ENCODE data around the gene KHDC4.

The KHDC4 gene

DNA sequence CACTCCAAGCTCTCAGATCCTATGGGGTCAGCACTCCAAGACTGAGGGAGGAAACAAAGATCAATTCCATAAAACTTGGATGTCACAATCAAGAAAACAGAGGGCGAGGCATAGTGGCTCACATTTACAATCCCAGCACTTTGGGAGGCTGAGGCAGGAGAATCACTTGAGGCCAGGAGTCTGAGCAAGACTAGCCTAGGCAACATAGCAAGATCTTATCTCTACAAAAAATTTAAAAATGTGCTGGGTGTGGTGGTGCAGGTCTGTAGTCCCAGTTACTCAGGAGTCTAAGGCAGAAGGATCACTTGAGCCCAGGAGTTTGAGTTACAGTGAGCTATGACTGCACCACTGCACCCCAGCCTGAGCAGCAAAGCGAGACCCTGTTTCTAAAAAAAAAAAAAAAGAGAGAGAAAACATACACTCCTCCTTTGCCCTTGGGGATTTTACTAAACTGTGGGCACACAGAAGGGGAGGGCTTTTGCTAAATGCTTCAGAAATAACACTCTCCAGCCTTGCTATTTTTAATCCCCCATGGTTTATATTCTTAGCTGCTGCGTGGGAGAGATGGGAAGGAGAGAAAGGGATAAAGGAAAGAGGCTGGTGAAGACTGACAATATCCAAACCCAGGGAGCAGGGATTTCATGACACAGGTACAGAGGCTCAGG is 26.0 kb upstream of the KHDC4 start:
- no peaks in the 10 kb centered on the region for H3K9me3 ChIP-seq (ENCODE audit: insufficient read depth, low read length)
- H3K9ac ChIP-seq (ENCODE audit: insufficient read length, low read depth): no peak overlapping the region
- TF ChIP-seq SUZ12 (IDR thresholded peaks at IDR 0.05; ENCODE audit: extremely low read depth, insufficient read depth, insufficient read length): no peak
- TF ChIP-seq YY1 (IDR thresholded peaks at IDR 0.05; ENCODE audit: insufficient read depth, insufficient read length): no peak
- TF ChIP-seq ZNF274 (IDR thresholded peaks at IDR 0.05; ENCODE audit: low read depth, low read length): no peak
- H3K4me3 ChIP-seq (ENCODE audit: insufficient read length, low read depth): no peak overlapping the region
- H3K27me3 ChIP-seq (ENCODE audit: insufficient read depth, insufficient read length): no peaks in the 10 kb centered on the region
- DNase-seq (ENCODE audit: low read depth, low spot score): no peak
- peaks cover 85% of the 10 kb centered on the region for H3K36me3 ChIP-seq (ENCODE audit: insufficient read depth, insufficient read length, low read length)
- peaks cover 16% of the 10 kb centered on the region for H3K4me1 ChIP-seq (ENCODE audit: insufficient read depth, insufficient read length)

- Histone ChIP-seq H3K27me3 (ENCODE audit: insufficient read depth, insufficient read length) (no peaks in the 10 kb centered on the region), H3K4me3 (ENCODE audit: insufficient read length, low read depth) (no peak overlapping the region), H3K9ac (ENCODE audit: insufficient read length, low read depth) (no peak overlapping the region), H3K9me3 (ENCODE audit: insufficient read depth, low read length) (no peaks in the 10 kb centered on the region), H3K36me3 (ENCODE audit: insufficient read depth, insufficient read length, low read length) (peaks cover 82% of the 10 kb centered on the region), H3K4me1 (ENCODE audit: insufficient read depth, insufficient read length) (peaks cover 11% of the 10 kb centered on the region)
- DNase-seq (ENCODE audit: low read depth, low spot score): no peak
- TF ChIP-seq YY1 (IDR thresholded peaks at IDR 0.05; ENCODE audit: insufficient read depth, insufficient read length) (no peak), SUZ12 (IDR thresholded peaks at IDR 0.05; ENCODE audit: extremely low read depth, insufficient read depth, insufficient read length) (no peak), ZNF274 (IDR thresholded peaks at IDR 0.05; ENCODE audit: low read depth, low read length) (no peak)
Observed at GRCh38 chr1:155957411-155957915, 23.2 kb upstream of the KHDC4 start.

DNA sequence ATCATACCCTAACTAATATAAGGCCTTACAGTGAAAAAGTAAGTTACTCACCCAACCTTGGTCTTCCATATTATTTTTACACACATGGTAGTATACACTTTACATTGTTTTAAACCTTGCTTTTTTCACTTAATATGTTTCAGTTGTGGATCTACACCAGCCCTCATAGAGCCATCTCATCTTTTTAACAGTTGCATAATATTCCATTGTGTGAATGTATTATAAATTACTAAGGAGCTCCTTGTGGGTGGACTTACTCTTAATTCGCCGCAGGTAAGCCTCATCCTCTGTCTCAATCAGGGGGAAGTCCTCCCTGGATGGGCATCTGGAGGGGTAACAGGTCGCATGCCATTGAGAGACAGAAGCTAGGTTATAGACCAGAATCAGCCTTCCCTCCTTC is 20.4 kb upstream of the KHDC4 start:
- Histone ChIP-seq H3K36me3 (ENCODE audit: insufficient read depth, insufficient read length, low read length) (peaks cover 85% of the 10 kb centered on the region), H3K9me3 (ENCODE audit: insufficient read depth, low read length) (no peaks in the 10 kb centered on the region), H3K4me3 (ENCODE audit: insufficient read length, low read depth) (no peak overlapping the region), H3K4me1 (ENCODE audit: insufficient read depth, insufficient read length) (no peaks in the 10 kb centered on the region), H3K27me3 (ENCODE audit: insufficient read depth, insufficient read length) (no peaks in the 10 kb centered on the region), H3K9ac (ENCODE audit: insufficient read length, low read depth) (no peak overlapping the region)
- no peak for DNase-seq (ENCODE audit: low read depth, low spot score)
- no peak for TF ChIP-seq ZNF274 (IDR thresholded peaks at IDR 0.05; ENCODE audit: low read depth, low read length)
- TF ChIP-seq YY1 (IDR thresholded peaks at IDR 0.05; ENCODE audit: insufficient read depth, insufficient read length): no peak
- TF ChIP-seq SUZ12 (IDR thresholded peaks at IDR 0.05; ENCODE audit: extremely low read depth, insufficient read depth, insufficient read length): no peak

- Histone ChIP-seq H3K4me1 (ENCODE audit: insufficient read depth, insufficient read length) (no peaks in the 10 kb centered on the region), H3K9me3 (ENCODE audit: insufficient read depth, low read length) (no peaks in the 10 kb centered on the region), H3K4me3 (ENCODE audit: insufficient read length, low read depth) (no peak overlapping the region), H3K36me3 (ENCODE audit: insufficient read depth, insufficient read length, low read length) (peaks cover 83% of the 10 kb centered on the region), H3K27me3 (ENCODE audit: insufficient read depth, insufficient read length) (no peaks in the 10 kb centered on the region), H3K9ac (ENCODE audit: insufficient read length, low read depth) (no peak overlapping the region)
- TF ChIP-seq SUZ12 (IDR thresholded peaks at IDR 0.05; ENCODE audit: extremely low read depth, insufficient read depth, insufficient read length) (no peak), ZNF274 (IDR thresholded peaks at IDR 0.05; ENCODE audit: low read depth, low read length) (no peak), YY1 (IDR thresholded peaks at IDR 0.05; ENCODE audit: insufficient read depth, insufficient read length) (no peak)
- DNase-seq (ENCODE audit: low read depth, low spot score): no peak
Observed at GRCh38 chr1:155952505-155952890, 18.3 kb upstream of the KHDC4 start.

GRCh38 chr1:155951753-155952504 is 17.7 kb upstream of the KHDC4 start:
- peaks cover 83% of the 10 kb centered on the region for H3K36me3 ChIP-seq (ENCODE audit: insufficient read depth, insufficient read length, low read length)

DNA sequence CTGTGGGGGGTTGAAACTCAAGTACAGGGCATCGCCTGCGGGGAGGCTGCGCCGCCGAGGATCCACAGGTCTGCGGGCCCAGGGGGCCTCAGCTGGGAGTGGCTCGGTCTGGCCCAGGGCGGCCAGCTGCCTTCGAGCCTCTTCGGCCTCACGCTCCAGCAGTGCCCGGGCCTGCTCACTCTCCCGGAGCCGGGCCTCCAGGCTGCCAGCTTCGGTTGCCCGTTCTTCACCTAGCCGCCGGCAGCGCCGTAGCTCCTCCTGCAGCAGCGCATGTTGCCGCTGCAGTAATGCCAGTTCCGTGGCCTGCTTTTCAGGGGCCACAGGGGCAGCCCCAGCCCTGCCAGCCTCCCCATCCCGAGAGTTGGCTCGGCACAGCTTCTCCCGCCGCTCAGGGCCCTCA is 16.6 kb upstream of the KHDC4 start:
- peaks cover 8% of the 10 kb centered on the region for H3K4me1 ChIP-seq (ENCODE audit: insufficient read depth, insufficient read length)
- peaks cover 88% of the 10 kb centered on the region for H3K36me3 ChIP-seq (ENCODE audit: insufficient read depth, insufficient read length, low read length)
- no peak overlapping the region for H3K9ac ChIP-seq (ENCODE audit: insufficient read length, low read depth)
- H3K27me3 ChIP-seq (ENCODE audit: insufficient read depth, insufficient read length): no peaks in the 10 kb centered on the region
- no peak for DNase-seq (ENCODE audit: low read depth, low spot score)
- TF ChIP-seq ZNF274 (IDR thresholded peaks at IDR 0.05; ENCODE audit: low read depth, low read length): no peak
- no peak for TF ChIP-seq YY1 (IDR thresholded peaks at IDR 0.05; ENCODE audit: insufficient read depth, insufficient read length)
- no peak for TF ChIP-seq SUZ12 (IDR thresholded peaks at IDR 0.05; ENCODE audit: extremely low read depth, insufficient read depth, insufficient read length)
- no peaks in the 10 kb centered on the region for H3K9me3 ChIP-seq (ENCODE audit: insufficient read depth, low read length)
- no peak overlapping the region for H3K4me3 ChIP-seq (ENCODE audit: insufficient read length, low read depth)

More at GRCh38 chr1:155951753-155952504, 17.7 kb upstream of the KHDC4 start:
- Histone ChIP-seq H3K4me1 (ENCODE audit: insufficient read depth, insufficient read length) (no peaks in the 10 kb centered on the region), H3K4me3 (ENCODE audit: insufficient read length, low read depth) (no peak overlapping the region), H3K27me3 (ENCODE audit: insufficient read depth, insufficient read length) (no peaks in the 10 kb centered on the region), H3K9ac (ENCODE audit: insufficient read length, low read depth) (no peak overlapping the region), H3K9me3 (ENCODE audit: insufficient read depth, low read length) (no peaks in the 10 kb centered on the region)
- no peak for DNase-seq (ENCODE audit: low read depth, low spot score)
- TF ChIP-seq ZNF274 (IDR thresholded peaks at IDR 0.05; ENCODE audit: low read depth, low read length) (no peak), SUZ12 (IDR thresholded peaks at IDR 0.05; ENCODE audit: extremely low read depth, insufficient read depth, insufficient read length) (no peak), YY1 (IDR thresholded peaks at IDR 0.05; ENCODE audit: insufficient read depth, insufficient read length) (no peak)

DNA sequence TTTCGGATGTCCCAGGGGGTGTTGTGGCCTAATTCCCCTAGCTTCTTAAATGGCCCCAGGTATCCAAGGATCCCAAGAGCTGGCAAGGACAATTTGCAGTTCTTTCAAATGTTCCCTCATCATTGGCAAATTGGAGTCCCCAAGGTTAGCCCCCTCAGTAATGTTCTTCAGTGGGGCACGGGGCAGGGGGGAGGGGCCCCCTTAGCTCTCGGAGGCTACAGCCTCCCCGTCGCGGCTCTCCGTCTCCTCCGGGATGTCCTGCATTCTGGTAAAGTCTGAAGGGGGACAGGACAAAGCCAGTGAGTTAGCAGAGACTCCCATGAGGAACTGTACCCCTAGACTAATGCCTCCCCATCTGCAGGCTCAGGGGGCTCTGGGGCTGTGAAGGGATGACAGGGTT is 13.5 kb upstream of the KHDC4 start:
- TF ChIP-seq YY1 (IDR thresholded peaks at IDR 0.05; ENCODE audit: insufficient read depth, insufficient read length) (no peak), ZNF274 (IDR thresholded peaks at IDR 0.05; ENCODE audit: low read depth, low read length) (no peak), SUZ12 (IDR thresholded peaks at IDR 0.05; ENCODE audit: extremely low read depth, insufficient read depth, insufficient read length) (no peak)
- Histone ChIP-seq H3K27me3 (ENCODE audit: insufficient read depth, insufficient read length) (no peaks in the 10 kb centered on the region), H3K9me3 (ENCODE audit: insufficient read depth, low read length) (no peaks in the 10 kb centered on the region), H3K4me1 (ENCODE audit: insufficient read depth, insufficient read length) (peaks cover 12% of the 10 kb centered on the region), H3K4me3 (ENCODE audit: insufficient read length, low read depth) (no peak overlapping the region), H3K9ac (ENCODE audit: insufficient read length, low read depth) (no peak overlapping the region), H3K36me3 (ENCODE audit: insufficient read depth, insufficient read length, low read length) (peaks cover 64% of the 10 kb centered on the region)
- no peak for DNase-seq (ENCODE audit: low read depth, low spot score)
